HEK293 (cell line): ENCODE measurements around the gene CD101.

ENCODE experiments used
- CTCF ChIA-PET: fragments of 350-600 bp; formaldehyde crosslinking; extraction: SDS; loops from one replicate; lab custom pipeline; 2021; ENCODE audit warnings: antibody characterized with exemption; lab: Yijun Ruan, JAX
- POLR2A ChIA-PET: fragments of 300-600 bp; formaldehyde crosslinking; extraction: SDS; loops from one replicate; lab custom pipeline; 2020; ENCODE audit warnings: antibody characterized with exemption, inconsistent platforms; lab: Yijun Ruan, JAX
- H3K27ac ChIP-seq: fragments of 200-500 bp; sonication (Bioruptor generic); 2 replicates; pipeline ENCODE4 v1.5.1; 2014; ENCODE audit warnings: low read depth, low read length, control low read depth, inconsistent platforms; ENCODE audit errors: extremely low read depth
- H3K36me3 ChIP-seq, 2 experiments: fragments of 200-500 bp in 1 of 2; sonication (Bioruptor generic) in 1 of 2; 1 replicate in 1 of 2; 2 replicates in 1 of 2; pipeline ENCODE4 v1.5.1; 2014 to 2017; ENCODE audit warnings: inconsistent platforms in 2 of 2, low read length in 2 of 2; ENCODE audit not compliant: control insufficient read depth in 2 of 2, insufficient read depth in 1 of 2
- H3K4me1 ChIP-seq: fragments of 200-500 bp; sonication (Bioruptor generic); 2 replicates; pipeline ENCODE4 v1.5.1; 2014; ENCODE audit warnings: mild to moderate bottlenecking, low read length, inconsistent platforms; ENCODE audit not compliant: control insufficient read depth, insufficient read depth
- H3K4me3 ChIP-seq: 2 replicates; pipeline ENCODE4 v1.5.1; 2011; ENCODE audit warnings: low read depth, mild to moderate bottlenecking, control low read depth, low read length, moderate library complexity
- H3K9me3 ChIP-seq: fragments of 200-500 bp; sonication (Bioruptor generic); 2 replicates; pipeline ENCODE4 v1.5.1; 2014; ENCODE audit warnings: low read depth, low read length, inconsistent platforms; ENCODE audit not compliant: control insufficient read depth, insufficient read depth
- CTCF ChIP-seq: fragments of 450-650 bp; formaldehyde crosslinking; IDR thresholded peaks from 2 replicates; pipeline ENCODE4 v1.5.1; 2016; ENCODE audit warnings: missing biosample characterization, missing genetic modification characterization
- FEZF1 ChIP-seq: fragments of 450-650 bp; formaldehyde crosslinking; IDR thresholded peaks from 2 replicates; pipeline ENCODE4 v1.5.1; 2016; ENCODE audit warnings: missing biosample characterization, missing genetic modification characterization
- GLIS1 ChIP-seq: fragments of 450-650 bp; formaldehyde crosslinking; IDR thresholded peaks from 2 replicates; pipeline ENCODE4 v1.5.1; 2016; ENCODE audit warnings: missing biosample characterization, missing genetic modification characterization
- INSM2 ChIP-seq: fragments of 450-650 bp; formaldehyde crosslinking; IDR thresholded peaks from 2 replicates; pipeline ENCODE4 v1.5.1; 2016; ENCODE audit warnings: missing biosample characterization, missing genetic modification characterization
- KLF17 ChIP-seq: fragments of 450-650 bp; formaldehyde crosslinking; IDR thresholded peaks from 2 replicates; pipeline ENCODE4 v1.5.1; 2016; ENCODE audit warnings: missing biosample characterization, missing genetic modification characterization
- KLF8 ChIP-seq: fragments of 450-650 bp; formaldehyde crosslinking; IDR thresholded peaks from 2 replicates; pipeline ENCODE4 v1.5.1; 2016; ENCODE audit warnings: missing biosample characterization, missing genetic modification characterization
- PRDM6 ChIP-seq: fragments of 450-650 bp; formaldehyde crosslinking; IDR thresholded peaks from 2 replicates; pipeline ENCODE4 v1.5.1; 2017; ENCODE audit warnings: missing biosample characterization, missing genetic modification characterization
- SALL2 ChIP-seq: fragments of 450-650 bp; formaldehyde crosslinking; IDR thresholded peaks from 2 replicates; pipeline ENCODE4 v1.5.0; 2017; ENCODE audit warnings: missing biosample characterization, mild to moderate bottlenecking, missing genetic modification characterization, borderline replicate concordance
- SCRT1 ChIP-seq: fragments of 450-650 bp; formaldehyde crosslinking; IDR thresholded peaks from 2 replicates; pipeline ENCODE4 v1.5.1; 2016; ENCODE audit warnings: missing biosample characterization, missing genetic modification characterization, borderline replicate concordance
- SETDB1 ChIP-seq: IDR thresholded peaks from one replicate; pipeline ENCODE4 v1.6.1; 2017; ENCODE audit warnings: mild to moderate bottlenecking, low read length, moderate library complexity, mixed read lengths; ENCODE audit not compliant: insufficient read length
- TCF7L2 ChIP-seq: IDR thresholded peaks from 2 replicates; pipeline ENCODE4 v1.6.1; 2011; ENCODE audit warnings: low read depth, mild to moderate bottlenecking, inconsistent platforms, low read length, moderate library complexity, borderline replicate concordance
- TSHZ1 ChIP-seq: fragments of 450-650 bp; formaldehyde crosslinking; IDR thresholded peaks from 2 replicates; pipeline ENCODE4 v1.5.1; 2016; ENCODE audit warnings: missing biosample characterization, missing genetic modification characterization, borderline replicate concordance
- ZBTB7A ChIP-seq: fragments of 450-650 bp; formaldehyde crosslinking; IDR thresholded peaks from 2 replicates; pipeline ENCODE4 v1.5.1; 2016; ENCODE audit warnings: low read depth, missing biosample characterization, missing genetic modification characterization
- ZEB2 ChIP-seq: fragments of 450-650 bp; formaldehyde crosslinking; IDR thresholded peaks from 2 replicates; pipeline ENCODE4 v1.5.1; 2016; ENCODE audit warnings: missing biosample characterization, missing genetic modification characterization
- ZNF10 ChIP-seq: fragments of 450-650 bp; formaldehyde crosslinking; IDR thresholded peaks from 2 replicates; pipeline ENCODE4 v1.5.1; 2017; ENCODE audit warnings: missing biosample characterization, missing genetic modification characterization
- ZNF121 ChIP-seq: fragments of 450-650 bp; formaldehyde crosslinking; IDR thresholded peaks from 2 replicates; pipeline ENCODE4 v1.5.1; 2016; ENCODE audit warnings: missing biosample characterization, missing genetic modification characterization
- ZNF354C ChIP-seq: fragments of 450-650 bp; formaldehyde crosslinking; IDR thresholded peaks from 2 replicates; pipeline ENCODE4 v1.5.1; 2016; ENCODE audit warnings: missing biosample characterization, missing genetic modification characterization, low read depth, borderline replicate concordance
- ZNF426 ChIP-seq: fragments of 450-650 bp; formaldehyde crosslinking; IDR thresholded peaks from 2 replicates; pipeline ENCODE4 v1.5.1; 2017; ENCODE audit warnings: missing biosample characterization, missing genetic modification characterization, mild to moderate bottlenecking, inconsistent platforms, moderate library complexity
- ZNF488 ChIP-seq: fragments of 450-650 bp; formaldehyde crosslinking; IDR thresholded peaks from 2 replicates; pipeline ENCODE4 v1.5.1; 2016; ENCODE audit warnings: missing biosample characterization, missing genetic modification characterization
- ZNF558 ChIP-seq: fragments of 450-650 bp; formaldehyde crosslinking; IDR thresholded peaks from 2 replicates; pipeline ENCODE4 v1.5.1; 2016; ENCODE audit warnings: missing biosample characterization, missing genetic modification characterization
- ZNF596 ChIP-seq: fragments of 450-650 bp; IDR thresholded peaks from 2 replicates; pipeline ENCODE4 v1.5.0; 2018; ENCODE audit warnings: missing biosample characterization, mild to moderate bottlenecking, missing genetic modification characterization, moderate library complexity
- ZNF629 ChIP-seq: fragments of 450-650 bp; formaldehyde crosslinking; IDR thresholded peaks from 2 replicates; pipeline ENCODE4 v1.5.1; 2017; ENCODE audit warnings: missing biosample characterization, missing genetic modification characterization
- ZNF645 ChIP-seq: fragments of 450-650 bp; formaldehyde crosslinking; IDR thresholded peaks from 2 replicates; pipeline ENCODE4; 2016; ENCODE audit warnings: missing biosample characterization, missing genetic modification characterization
- ZNF664 ChIP-seq: fragments of 450-650 bp; formaldehyde crosslinking; IDR thresholded peaks from 2 replicates; pipeline ENCODE4 v1.5.1; 2016; ENCODE audit warnings: missing biosample characterization, missing genetic modification characterization
- ZNF747 ChIP-seq: fragments of 450-650 bp; formaldehyde crosslinking; IDR thresholded peaks from 2 replicates; pipeline ENCODE4 v1.5.1; 2016; ENCODE audit warnings: missing biosample characterization, missing genetic modification characterization

CD101 gene

GRCh38 chr1:117059678-117060440 is 58.3 kb downstream of the CD101 start, which contains the start of gene TTF2:
Gene TTF2 (plus strand): TSS chr1:117060326. CDS start chr1:117060347, 21 bp downstream.
- CTCF ChIA-PET, result interaction anchor here (0.6 to 1.9 kb wide), 15 partner anchors 8 to 945 kb away, joined by 3 to 13 read pairs (median 3); no protein-coding TSS in a partner anchor
- POLR2A ChIA-PET, result interaction anchor here (0.6 to 1.9 kb wide), 32 partner anchors 8 to 1142 kb away, joined by 3 to 15 read pairs (median 4); partner anchors contain the start of genes CD58, IGSF3 and PTGFRN
- peak within 1 kb of the TSS; percentile 86 for H3K27ac ChIP-seq
- H3K9me3 ChIP-seq, result no peaks in the 10 kb centered on the region
- H3K4me1 ChIP-seq, result no peaks in the 10 kb centered on the region
- peak within 1 kb of the TSS; percentile 90 for H3K4me3 ChIP-seq
- peaks cover 8 to 21% of the 10 kb centered on the region in 2 experiments; a peak in 2 of 3 replicates for H3K36me3 ChIP-seq
- TF ChIP-seq FEZF1 (tag by site-specific recombination), result peak; percentile 87
- peak; percentile 55 for TF ChIP-seq ZNF629
- no peak for TF ChIP-seq ZNF558
- no peak for TF ChIP-seq SCRT1 (tag by site-specific recombination)
- peak; percentile 83 for TF ChIP-seq ZEB2 (tag by site-specific recombination)
- peak; percentile 91 for TF ChIP-seq GLIS1 (tag by site-specific recombination)
- no peak for TF ChIP-seq ZNF596 (tag by site-specific recombination)
- no peak for TF ChIP-seq ZNF354C (tag by site-specific recombination)
- TF ChIP-seq SETDB1, result no peak
- TF ChIP-seq INSM2 (tag by site-specific recombination), result peak; percentile 53; the same call in 1 of the 2 replicates
- TF ChIP-seq ZNF10 (tag by site-specific recombination), result peak; percentile 86; the same call in 1 of the 2 replicates
- no peak for TF ChIP-seq ZNF645 (tag by site-specific recombination)
- no peak for TF ChIP-seq SALL2 (tag by site-specific recombination)
- no peak for TF ChIP-seq PRDM6
- no peak for TF ChIP-seq ZNF664 (tag by site-specific recombination)
- no peak; the same call in none of the 2 replicates for TF ChIP-seq KLF8 (tag by site-specific recombination)
- no peak for TF ChIP-seq KLF17 (tag by site-specific recombination)
- no peak for TF ChIP-seq ZNF747 (tag by site-specific recombination)
- TF ChIP-seq CTCF, result peak; percentile 71
- TF ChIP-seq ZBTB7A (tag by site-specific recombination), result 0 out of 2 replicates have a peak, but pooled peaks have one; percentile 57
- no peak for TF ChIP-seq TSHZ1
- TF ChIP-seq ZNF121, result no peak
- TF ChIP-seq ZNF488, result no peak
- no peak for TF ChIP-seq ZNF426 (tag by site-specific recombination)
- no peak for TF ChIP-seq TCF7L2
